ENCODE data around the gene LRRC18.
A peak's percentile ranks its signal among the peaks of the same experiment; 100 is the strongest.

The LRRC18 gene

GRCh38 chr10:48926255-48926654, 13.4 kb downstream of the LRRC18 start:
- no peak overlapping the region for H2AFZ ChIP-seq (ENCODE audit: low read depth, low read length)
- no peak overlapping the region for H2BK120ac ChIP-seq (ENCODE audit: low read depth, low read length)
- no peak overlapping the region for H3K27ac ChIP-seq (ENCODE audit: low read length, poor library complexity, severe bottlenecking)
- H3K9ac ChIP-seq (ENCODE audit: low read length): no peak overlapping the region
- no peaks in the 10 kb centered on the region for H3K36me3 ChIP-seq (ENCODE audit: control insufficient read depth in 1 of 2, insufficient read depth in 2 of 2, low read depth in 1 of 2, low read length in 2 of 2)
- H2BK12ac ChIP-seq (ENCODE audit: low read length in 2 of 2): no peak overlapping the region
- H4K91ac ChIP-seq (ENCODE audit: low read length): no peak overlapping the region
- H2BK5ac ChIP-seq (ENCODE audit: low read depth, low read length, poor library complexity, severe bottlenecking): no peak overlapping the region
- H3K14ac ChIP-seq (ENCODE audit: low read length in 2 of 2): no peak overlapping the region
- no peak for DNase-seq
- H3K4me1 ChIP-seq (ENCODE audit: control insufficient read depth, insufficient read depth, low read depth, low read length): no peaks in the 10 kb centered on the region
- H4K8ac ChIP-seq (ENCODE audit: low read length): no peak overlapping the region
- no peaks in the 10 kb centered on the region for H3K79me1 ChIP-seq (replicated peaks; ENCODE audit: low read length, poor library complexity, severe bottlenecking)
- H3K4ac ChIP-seq (ENCODE audit: low read depth in 1 of 2, low read length in 2 of 2): no peak overlapping the region
- H3K18ac ChIP-seq (ENCODE audit: low read depth in 1 of 2, low read length in 2 of 2): no peak overlapping the region
- H2BK15ac ChIP-seq (ENCODE audit: low read depth, poor library complexity, severe bottlenecking): no peak overlapping the region
- no peak overlapping the region for H2AK5ac ChIP-seq (ENCODE audit: low read length, severe bottlenecking)
- peaks cover 3 to 56% of the 10 kb centered on the region in 2 experiments for H3K27me3 ChIP-seq (ENCODE audit: control insufficient read depth in 1 of 2, insufficient read depth in 1 of 2, low read length in 2 of 2)
- no peak overlapping the region for H3K4me3 ChIP-seq (ENCODE audit: insufficient read depth in 1 of 2, low read depth in 1 of 2, low read length in 2 of 2)
- 91% methylated on average over 1 of the region's 1 CpG for WGBS
- no peaks in the 10 kb centered on the region for H3K9me3 ChIP-seq (ENCODE audit: control insufficient read depth, low read length)
- no peak overlapping the region for H3K23ac ChIP-seq (ENCODE audit: low read length in 2 of 2)
- H3K4me2 ChIP-seq (ENCODE audit: low read length, poor library complexity, severe bottlenecking): no peak overlapping the region

GRCh38 chr10:48924988-48925387, 14.7 kb downstream of the LRRC18 start:
- H3K18ac ChIP-seq (ENCODE audit: low read depth in 1 of 2, low read length in 2 of 2): no peak overlapping the region
- H4K91ac ChIP-seq (ENCODE audit: low read length): no peak overlapping the region
- no peak overlapping the region for H3K4me3 ChIP-seq (ENCODE audit: insufficient read depth in 1 of 2, low read depth in 1 of 2, low read length in 2 of 2)
- no peak overlapping the region for H3K14ac ChIP-seq (ENCODE audit: low read length in 2 of 2)
- H2BK120ac ChIP-seq (ENCODE audit: low read depth, low read length): no peak overlapping the region
- H2BK5ac ChIP-seq (ENCODE audit: low read depth, low read length, poor library complexity, severe bottlenecking): no peak overlapping the region
- no peak overlapping the region for H2BK12ac ChIP-seq (ENCODE audit: low read length in 2 of 2)
- no peak overlapping the region for H3K4me2 ChIP-seq (ENCODE audit: low read length, poor library complexity, severe bottlenecking)
- no peaks in the 10 kb centered on the region for H3K4me1 ChIP-seq (ENCODE audit: control insufficient read depth, insufficient read depth, low read depth, low read length)
- no peak overlapping the region for H3K23ac ChIP-seq (ENCODE audit: low read length in 2 of 2)
- no peak overlapping the region for H2BK15ac ChIP-seq (ENCODE audit: low read depth, poor library complexity, severe bottlenecking)
- no peaks in the 10 kb centered on the region for H3K79me1 ChIP-seq (replicated peaks; ENCODE audit: low read length, poor library complexity, severe bottlenecking)
- H3K9me3 ChIP-seq (ENCODE audit: control insufficient read depth, low read length): no peaks in the 10 kb centered on the region
- H2AK5ac ChIP-seq (ENCODE audit: low read length, severe bottlenecking): no peak overlapping the region
- H3K36me3 ChIP-seq (ENCODE audit: control insufficient read depth in 1 of 2, insufficient read depth in 2 of 2, low read depth in 1 of 2, low read length in 2 of 2): no peaks in the 10 kb centered on the region
- no peak overlapping the region for H2AFZ ChIP-seq (ENCODE audit: low read depth, low read length)
- H3K27ac ChIP-seq (ENCODE audit: low read length, poor library complexity, severe bottlenecking): no peak overlapping the region
- no peak overlapping the region for H4K8ac ChIP-seq (ENCODE audit: low read length)
- DNase-seq: no peak
- 78% methylated on average over 4 of the region's 4 CpGs for WGBS
- H3K27me3 ChIP-seq (ENCODE audit: control insufficient read depth in 1 of 2, insufficient read depth in 1 of 2, low read length in 2 of 2): peaks cover 3 to 55% of the 10 kb centered on the region in 2 experiments
- H3K9ac ChIP-seq (ENCODE audit: low read length): no peak overlapping the region
- H3K4ac ChIP-seq (ENCODE audit: low read depth in 1 of 2, low read length in 2 of 2): no peak overlapping the region

- H3K4me1 ChIP-seq (ENCODE audit: control insufficient read depth, insufficient read depth, low read depth, low read length): no peaks in the 10 kb centered on the region
- no peak overlapping the region for H3K18ac ChIP-seq (ENCODE audit: low read depth in 1 of 2, low read length in 2 of 2)
- 72% methylated on average over 3 of the region's 3 CpGs for WGBS
- H2BK15ac ChIP-seq (ENCODE audit: low read depth, poor library complexity, severe bottlenecking): no peak overlapping the region
- DNase-seq: no peak
- H3K9me3 ChIP-seq (ENCODE audit: control insufficient read depth, low read length): no peaks in the 10 kb centered on the region
- no peak overlapping the region for H3K4ac ChIP-seq (ENCODE audit: low read depth in 1 of 2, low read length in 2 of 2)
- no peaks in the 10 kb centered on the region for H3K36me3 ChIP-seq (ENCODE audit: control insufficient read depth in 1 of 2, insufficient read depth in 2 of 2, low read depth in 1 of 2, low read length in 2 of 2)
- H3K23ac ChIP-seq (ENCODE audit: low read length in 2 of 2): no peak overlapping the region
- H3K14ac ChIP-seq (ENCODE audit: low read length in 2 of 2): no peak overlapping the region
- no peak overlapping the region for H4K91ac ChIP-seq (ENCODE audit: low read length)
- H4K8ac ChIP-seq (ENCODE audit: low read length): no peak overlapping the region
- no peaks in the 10 kb centered on the region for H3K79me1 ChIP-seq (replicated peaks; ENCODE audit: low read length, poor library complexity, severe bottlenecking)
- no peak overlapping the region for H2BK12ac ChIP-seq (ENCODE audit: low read length in 2 of 2)
- H3K27me3 ChIP-seq (ENCODE audit: control insufficient read depth in 1 of 2, insufficient read depth in 1 of 2, low read length in 2 of 2): peaks cover 3 to 54% of the 10 kb centered on the region in 2 experiments
- no peak overlapping the region for H2BK120ac ChIP-seq (ENCODE audit: low read depth, low read length)
- no peak overlapping the region for H2AK5ac ChIP-seq (ENCODE audit: low read length, severe bottlenecking)
- H3K27ac ChIP-seq (ENCODE audit: low read length, poor library complexity, severe bottlenecking): no peak overlapping the region
- H3K9ac ChIP-seq (ENCODE audit: low read length): no peak overlapping the region
- no peak overlapping the region for H3K4me3 ChIP-seq (ENCODE audit: insufficient read depth in 1 of 2, low read depth in 1 of 2, low read length in 2 of 2)
- H2AFZ ChIP-seq (ENCODE audit: low read depth, low read length): no peak overlapping the region
- H2BK5ac ChIP-seq (ENCODE audit: low read depth, low read length, poor library complexity, severe bottlenecking): no peak overlapping the region
- H3K4me2 ChIP-seq (ENCODE audit: low read length, poor library complexity, severe bottlenecking): no peak overlapping the region
These were observed 15.9 kb downstream of the LRRC18 start for GRCh38 chr10:48923748-48924147.

- DNase-seq: no peak
- Histone ChIP-seq H3K18ac (ENCODE audit: low read depth in 1 of 2, low read length in 2 of 2) (no peak overlapping the region), H3K9ac (ENCODE audit: low read length) (no peak overlapping the region), H2BK12ac (ENCODE audit: low read length in 2 of 2) (no peak overlapping the region), H4K91ac (ENCODE audit: low read length) (no peak overlapping the region), H2BK120ac (ENCODE audit: low read depth, low read length) (no peak overlapping the region), H3K4me3 (ENCODE audit: insufficient read depth in 1 of 2, low read depth in 1 of 2, low read length in 2 of 2) (no peak overlapping the region), H3K27me3 (ENCODE audit: control insufficient read depth in 1 of 2, insufficient read depth in 1 of 2, low read length in 2 of 2) (peaks cover 4 to 70% of the 10 kb centered on the region in 2 experiments), H3K9me3 (ENCODE audit: control insufficient read depth, low read length) (no peaks in the 10 kb centered on the region), H2BK15ac (ENCODE audit: low read depth, poor library complexity, severe bottlenecking) (no peak overlapping the region), H3K23ac (ENCODE audit: low read length in 2 of 2) (peak overlapping the region in 1 of 2 experiments; percentile 43), H3K36me3 (ENCODE audit: control insufficient read depth in 1 of 2, insufficient read depth in 2 of 2, low read depth in 1 of 2, low read length in 2 of 2) (peaks cover 0 to 2% of the 10 kb centered on the region in 2 experiments), H2AK5ac (ENCODE audit: low read length, severe bottlenecking) (no peak overlapping the region), H3K4me1 (ENCODE audit: control insufficient read depth, insufficient read depth, low read depth, low read length) (no peaks in the 10 kb centered on the region), H2BK5ac (ENCODE audit: low read depth, low read length, poor library complexity, severe bottlenecking) (no peak overlapping the region), H3K4me2 (ENCODE audit: low read length, poor library complexity, severe bottlenecking) (no peak overlapping the region), H2AFZ (ENCODE audit: low read depth, low read length) (no peak overlapping the region), H3K4ac (ENCODE audit: low read depth in 1 of 2, low read length in 2 of 2) (no peak overlapping the region), H3K14ac (ENCODE audit: low read length in 2 of 2) (no peak overlapping the region), H4K8ac (ENCODE audit: low read length) (no peak overlapping the region), H3K79me1 (replicated peaks; ENCODE audit: low read length, poor library complexity, severe bottlenecking) (no peaks in the 10 kb centered on the region), H3K27ac (ENCODE audit: low read length, poor library complexity, severe bottlenecking) (no peak overlapping the region)
- 83% methylated on average over 14 of the region's 14 CpGs for WGBS
These were observed 26.0 kb downstream of the LRRC18 start for GRCh38 chr10:48913674-48914073.
